Middle frontal gyrus (tissue), 1 donor: ENCODE measurements around the gene SAPCD2.
"Not testable (repeated sequence)": the region's sequence is repeated elsewhere in the genome, so short reads cannot be mapped to it uniquely, and the experiment has no call there.

Experiments
- DNase-seq: peaks from one replicate; pipeline ENCODE4 v3.0.0-alpha.2; 2015; ENCODE audit warnings: low spot score; ENCODE audit errors: extremely low spot score

The SAPCD2 gene, protein sequence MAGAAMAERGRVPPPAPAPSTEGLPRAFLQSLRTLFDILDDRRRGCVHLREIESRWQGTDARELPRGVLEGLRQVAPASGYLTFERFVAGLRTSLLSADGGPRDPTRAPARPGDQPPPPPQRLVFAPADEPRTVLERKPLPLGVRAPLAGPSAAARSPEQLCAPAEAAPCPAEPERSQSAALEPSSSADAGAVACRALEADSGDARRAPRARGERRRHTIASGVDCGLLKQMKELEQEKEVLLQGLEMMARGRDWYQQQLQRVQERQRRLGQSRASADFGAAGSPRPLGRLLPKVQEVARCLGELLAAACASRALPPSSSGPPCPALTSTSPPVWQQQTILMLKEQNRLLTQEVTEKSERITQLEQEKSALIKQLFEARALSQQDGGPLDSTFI

DNA sequence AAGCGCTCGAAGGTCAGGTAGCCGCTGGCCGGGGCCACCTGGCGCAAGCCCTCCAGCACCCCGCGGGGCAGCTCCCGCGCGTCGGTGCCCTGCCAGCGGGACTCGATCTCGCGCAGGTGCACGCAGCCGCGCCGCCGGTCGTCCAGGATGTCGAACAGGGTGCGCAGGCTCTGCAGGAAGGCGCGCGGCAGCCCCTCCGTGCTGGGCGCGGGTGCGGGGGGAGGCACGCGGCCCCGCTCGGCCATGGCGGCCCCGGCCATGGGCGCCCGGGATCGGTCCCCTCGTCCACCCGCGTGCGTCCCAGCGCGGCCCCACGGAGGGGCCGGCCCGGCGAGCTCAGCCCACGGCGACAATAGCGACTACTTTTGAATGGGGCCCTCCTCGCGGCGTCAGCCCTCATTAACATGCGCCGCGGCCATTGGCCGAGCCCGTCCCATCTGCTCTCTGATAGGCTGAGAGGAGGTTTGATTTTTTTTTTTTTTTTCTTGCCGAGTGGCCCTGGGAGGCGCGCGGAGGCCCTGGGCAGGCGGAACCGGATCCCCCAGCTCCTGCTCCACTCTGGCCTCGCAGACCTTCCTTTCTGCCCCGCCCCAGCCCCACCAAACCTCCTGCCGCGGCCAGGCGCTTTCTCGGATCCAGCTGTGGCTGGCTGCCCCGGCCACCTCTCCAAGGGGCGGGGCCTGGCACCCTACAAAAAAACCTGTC is at the start of gene SAPCD2:
Gene SAPCD2, minus strand, starts transcription at position 357 of the 705 bp plus-strand sequence. Its CDS starts 97 bp downstream, at position 260.
- peak; percentile 75 for DNase-seq

DNA sequence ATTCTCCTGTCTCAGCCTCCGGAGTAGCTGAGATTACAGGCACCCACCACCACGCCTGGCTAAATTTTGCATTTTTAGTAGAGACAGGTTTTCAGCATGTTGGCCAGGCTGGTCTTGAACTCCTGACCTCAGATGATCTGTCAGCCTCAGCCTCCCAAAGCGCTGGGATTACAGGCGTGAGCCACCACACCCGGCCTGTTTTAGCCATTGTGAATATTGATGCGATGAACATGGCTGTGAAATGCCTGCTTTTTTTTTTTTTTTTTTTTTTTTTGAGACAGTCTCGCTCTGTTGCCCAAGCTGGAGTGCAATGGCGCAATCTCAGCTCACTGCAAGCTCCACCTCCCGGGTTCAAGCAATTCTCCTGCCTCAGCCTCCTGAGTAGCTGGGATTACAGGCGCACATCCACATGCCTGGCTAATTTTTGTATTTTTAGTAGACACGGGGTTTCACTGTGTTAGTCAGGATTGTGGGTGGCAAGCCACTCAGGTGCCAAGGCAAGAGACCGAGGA is 47.8 kb upstream of the SAPCD2 start:
- DNase-seq: not testable (repeated sequence)

DNA sequence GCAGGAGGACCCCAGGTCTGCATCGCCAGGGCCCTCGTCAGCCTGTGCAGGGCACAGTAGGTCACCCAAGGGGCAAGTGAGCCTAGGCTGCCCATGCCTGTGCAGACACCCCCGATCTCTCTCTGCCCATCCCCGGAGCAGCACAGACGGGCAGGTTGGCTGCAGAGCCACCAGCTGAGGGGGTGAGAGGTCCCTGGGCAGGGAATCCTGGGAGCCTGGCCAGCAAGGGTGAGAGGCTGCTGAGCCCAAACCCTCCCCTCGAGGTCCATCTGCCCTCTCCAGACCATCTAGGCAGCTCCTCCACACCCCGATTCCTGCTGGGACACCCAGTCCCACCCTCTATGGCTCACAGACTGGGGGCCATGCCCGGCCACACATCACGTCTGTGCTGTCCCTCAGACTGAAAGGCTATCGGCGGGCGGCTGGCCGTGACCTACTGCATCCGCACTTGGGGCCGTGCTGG is 46.9 kb upstream of the SAPCD2 start:
- no peak for DNase-seq

DNA sequence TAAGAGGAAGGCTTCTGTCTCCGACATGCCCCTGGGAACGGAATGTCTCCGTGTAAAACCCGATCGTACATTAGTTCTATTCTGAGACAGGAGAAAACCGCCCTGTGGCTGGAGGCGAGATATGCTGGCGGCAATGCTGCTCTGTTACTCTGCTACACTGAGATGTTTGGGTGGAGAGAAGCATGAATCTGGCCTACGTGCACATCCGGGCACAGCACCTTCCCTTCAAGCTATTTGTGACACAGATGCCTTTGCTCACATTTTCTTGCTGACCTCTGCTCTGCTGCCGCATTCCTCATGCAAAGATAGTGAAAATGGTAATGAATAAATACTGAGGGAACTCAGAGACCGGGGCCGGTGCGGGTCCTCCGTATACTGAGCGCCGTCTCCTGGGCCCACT is 46.4 kb upstream of the SAPCD2 start:
- no peak for DNase-seq

DNA sequence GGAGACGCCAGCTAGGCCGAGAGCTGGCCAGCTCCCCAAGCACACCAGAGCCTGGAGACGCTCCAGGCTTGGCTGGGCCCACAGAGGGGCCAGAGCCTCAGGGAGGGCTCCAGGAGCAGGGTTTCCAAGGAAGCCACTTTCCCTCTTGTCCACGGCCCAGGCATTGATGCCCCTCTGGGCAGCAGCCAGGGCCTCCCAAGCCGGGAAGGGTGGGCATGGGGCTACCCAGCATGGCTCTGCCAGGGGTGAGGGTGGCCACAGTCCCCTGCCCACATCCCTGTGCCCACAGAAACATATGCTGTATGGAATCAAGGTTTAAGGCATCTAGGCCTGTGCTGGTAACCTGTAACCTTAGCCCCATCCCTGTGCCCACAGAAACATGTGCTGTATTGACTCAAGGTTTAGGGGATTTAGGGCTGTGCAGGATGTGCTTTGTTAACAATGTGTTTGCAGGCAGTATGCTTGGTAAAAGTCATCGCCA is 45.7 kb upstream of the SAPCD2 start:
- no peak for DNase-seq

DNA sequence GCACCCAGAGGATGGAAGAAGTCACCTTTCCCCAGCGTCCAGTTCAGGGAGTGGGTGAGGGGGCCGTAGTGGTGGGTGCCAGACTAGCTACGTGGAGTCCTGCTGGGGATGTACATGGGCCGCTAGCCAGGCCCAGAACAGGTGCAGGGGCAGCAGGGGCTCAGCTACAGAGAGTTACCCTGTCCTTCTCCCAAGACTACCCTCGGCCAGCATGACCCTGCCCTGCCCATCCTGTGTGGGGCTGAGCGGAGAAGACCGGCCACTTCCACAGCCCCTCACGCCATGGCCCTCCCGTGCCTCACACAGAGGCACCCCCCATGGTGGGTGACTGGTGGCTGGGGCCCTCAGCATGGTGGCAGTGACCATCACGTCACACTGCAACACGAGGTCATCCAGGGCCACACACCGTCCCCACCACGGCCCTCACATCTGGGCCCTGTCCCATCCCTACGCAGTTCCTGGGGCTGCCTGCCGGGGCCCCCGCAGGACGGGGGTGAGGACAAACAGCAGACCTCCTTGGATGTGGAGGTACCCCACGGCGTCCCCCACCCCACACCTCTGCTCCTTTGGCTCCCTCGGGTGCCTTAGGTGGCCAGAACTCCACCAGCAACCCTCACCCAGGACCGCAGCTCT is 45.2 kb upstream of the SAPCD2 start:
- DNase-seq: no peak

DNA sequence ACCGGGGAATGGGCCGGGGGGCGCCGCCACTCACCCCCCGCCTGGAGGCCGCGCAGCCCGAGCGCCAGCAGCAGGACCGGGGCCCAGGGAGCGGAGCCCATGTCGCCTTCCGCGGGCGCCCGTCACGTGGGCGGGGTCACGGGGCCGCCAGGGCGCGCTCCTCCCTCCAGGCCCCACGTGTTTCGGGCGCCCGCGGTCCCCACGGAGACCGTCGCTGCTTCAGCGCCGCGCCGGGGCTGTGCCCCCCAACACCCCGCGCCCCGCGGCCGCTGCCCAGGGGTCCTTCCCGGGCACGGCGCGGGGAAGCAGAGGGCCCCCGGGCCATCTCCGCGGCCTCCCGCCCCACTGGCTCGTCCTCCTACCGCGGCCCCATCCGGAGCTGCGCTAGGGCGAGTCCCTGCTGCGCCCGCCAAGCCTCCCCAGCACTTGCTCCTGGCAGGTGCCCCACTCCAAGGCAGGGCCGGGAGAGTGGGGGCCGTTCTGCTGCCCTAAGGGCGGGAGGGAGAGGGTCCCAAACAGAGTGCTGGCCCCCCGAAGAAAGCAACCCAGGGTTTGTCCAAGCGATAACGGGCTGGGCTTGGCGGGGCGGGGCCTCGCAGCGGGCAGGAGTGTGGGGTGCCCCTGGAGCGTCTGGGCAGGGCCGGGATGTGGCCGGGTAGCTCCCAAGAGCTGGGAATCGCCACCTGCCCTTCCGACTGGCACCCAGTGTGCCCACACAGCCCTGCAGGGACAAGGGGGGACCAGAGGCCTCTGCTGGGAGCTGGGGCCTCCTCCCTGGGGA is 44.4 kb upstream of the SAPCD2 start, which contains the start of gene DPP7:
Gene DPP7, minus strand, starts transcription at position 121 of the 781 bp plus-strand sequence. Its CDS starts 20 bp downstream, at position 101.
- DNase-seq: no peak

DNA sequence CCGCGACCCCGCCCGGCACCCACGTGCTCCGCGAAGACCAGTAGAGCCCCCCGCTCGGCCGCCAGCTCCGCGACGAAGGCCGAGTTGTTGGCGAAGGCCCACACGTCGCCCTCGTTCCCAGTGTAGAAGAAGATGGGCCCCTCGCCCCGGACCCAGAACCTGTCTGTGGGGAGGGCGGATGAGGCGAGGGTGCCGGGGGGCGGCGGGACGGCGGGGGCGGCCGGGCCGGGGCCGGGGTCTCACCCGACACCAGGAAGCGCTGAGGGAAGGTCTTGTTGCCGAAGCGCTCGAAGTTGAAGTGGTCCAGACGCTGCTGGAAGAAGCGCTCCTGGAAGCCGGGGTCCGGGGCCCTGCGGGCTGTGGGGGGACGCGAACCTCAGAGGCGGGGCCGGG is 43.9 kb upstream of the SAPCD2 start:
- DNase-seq: no peak

DNA sequence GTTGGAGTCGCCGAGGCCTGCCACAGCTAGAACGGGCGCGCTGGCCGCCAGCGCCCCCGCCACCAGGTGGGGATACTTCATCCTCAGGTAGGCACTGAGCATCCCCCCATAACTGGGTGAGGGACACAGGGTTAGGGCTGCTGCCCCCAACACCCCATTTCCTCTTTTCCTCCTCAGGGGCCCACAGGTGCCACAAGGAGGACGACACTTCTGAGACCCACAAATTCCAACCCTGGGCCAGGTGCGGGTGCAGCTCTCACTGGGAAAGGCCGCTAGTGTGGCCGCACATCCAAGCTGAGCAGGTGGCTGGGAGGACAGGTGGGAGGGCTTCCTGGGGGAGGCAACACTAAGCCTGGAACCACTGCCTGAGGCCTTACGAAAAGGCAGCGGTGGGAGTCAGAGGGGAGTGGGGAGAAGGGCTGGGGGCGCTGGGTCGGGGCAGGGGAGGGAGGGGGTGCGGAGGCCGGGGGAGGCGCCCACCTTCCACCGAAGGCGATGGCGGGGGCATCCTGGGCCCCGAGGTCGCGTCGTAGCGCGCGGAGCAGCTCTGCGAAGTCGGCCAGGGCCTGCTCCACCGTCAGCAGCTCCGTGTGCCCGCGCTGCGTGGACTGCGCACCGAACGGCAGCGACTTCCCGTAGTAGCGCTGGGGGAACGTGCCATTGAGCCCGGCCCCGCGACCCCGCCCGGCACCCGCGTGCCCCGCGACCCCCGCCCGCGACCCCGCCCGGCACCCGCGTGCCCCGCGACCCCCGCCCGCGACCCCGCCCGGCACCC is 43.2 kb upstream of the SAPCD2 start:
- no peak for DNase-seq

DNA sequence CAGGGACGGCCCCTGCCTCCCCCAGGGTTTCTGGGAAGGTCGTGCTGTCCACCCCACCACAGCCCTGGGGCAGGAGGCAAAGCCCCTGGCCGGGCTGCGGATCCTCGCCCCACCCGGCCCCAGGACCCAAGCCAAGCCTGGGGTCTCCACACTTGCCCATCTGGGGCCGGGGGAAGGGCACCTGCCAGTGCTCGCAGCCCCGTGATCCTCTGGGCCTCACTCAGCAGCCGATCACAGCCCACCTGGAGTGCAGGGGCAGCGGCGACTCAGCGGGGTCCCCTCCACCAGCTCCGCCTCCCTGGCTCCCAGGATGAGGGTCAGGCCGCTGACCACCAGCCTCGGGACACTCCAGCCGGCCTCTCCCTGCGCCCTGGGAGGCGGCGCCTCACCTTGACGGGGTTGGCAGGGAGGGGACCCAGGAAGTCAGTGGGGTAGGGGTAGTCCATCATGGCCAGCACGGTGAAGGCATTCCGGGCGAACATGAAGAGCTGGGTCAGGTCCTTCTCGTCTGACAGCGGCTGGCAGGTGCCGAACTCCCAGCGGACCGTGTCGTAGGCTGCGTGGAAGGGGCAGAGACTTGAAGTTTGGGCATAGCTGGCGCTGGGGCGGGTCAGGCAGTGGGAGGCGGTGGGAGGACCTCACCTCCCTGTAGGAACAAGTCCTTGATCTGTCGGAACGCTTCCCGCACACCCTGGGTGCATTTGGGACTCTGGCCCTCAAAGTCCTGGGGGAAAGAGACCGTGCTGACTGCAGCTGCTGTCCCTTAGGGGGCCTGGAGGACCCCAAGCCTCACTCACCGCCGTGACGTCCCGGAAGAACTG is 42.4 kb upstream of the SAPCD2 start:
- DNase-seq: no peak

DNA sequence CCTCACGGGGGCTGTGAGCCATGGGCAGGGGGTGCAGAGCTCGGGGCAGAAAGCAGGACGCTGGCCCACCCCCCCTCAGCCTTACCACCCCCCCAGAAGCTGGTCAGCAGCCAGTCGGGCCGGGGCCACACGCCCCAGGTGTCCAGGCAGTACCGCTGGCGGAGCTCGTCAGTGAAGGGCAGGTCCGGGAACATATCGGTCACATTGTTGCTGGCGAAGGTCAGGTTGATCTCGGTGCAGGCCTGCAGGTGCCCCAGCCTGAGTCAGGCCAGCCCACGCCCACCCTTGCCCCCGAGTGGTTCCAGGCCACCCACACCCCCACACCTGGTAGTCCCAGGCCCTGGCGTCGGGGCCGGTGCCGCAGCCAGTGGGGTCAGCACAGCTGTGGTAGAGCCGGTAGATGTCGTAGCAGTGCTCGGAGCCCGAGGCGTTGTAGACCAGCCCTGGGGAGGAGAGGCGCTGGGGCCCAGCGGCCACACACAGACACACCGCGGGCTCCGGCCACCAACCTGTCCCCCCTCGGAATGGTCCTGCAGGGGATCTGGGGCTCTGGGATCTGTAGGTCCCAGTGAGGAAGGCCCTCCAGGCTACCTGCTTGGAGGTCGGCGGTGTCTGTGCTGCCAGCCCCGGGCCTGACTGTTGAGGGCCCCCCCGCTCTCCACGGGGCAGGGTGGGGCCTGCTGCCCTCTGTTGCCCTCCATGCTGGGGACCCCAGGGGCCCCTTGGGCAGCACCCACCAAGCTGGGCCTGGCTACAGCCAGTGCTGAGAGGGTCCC is 41.6 kb upstream of the SAPCD2 start:
- no peak for DNase-seq

DNA sequence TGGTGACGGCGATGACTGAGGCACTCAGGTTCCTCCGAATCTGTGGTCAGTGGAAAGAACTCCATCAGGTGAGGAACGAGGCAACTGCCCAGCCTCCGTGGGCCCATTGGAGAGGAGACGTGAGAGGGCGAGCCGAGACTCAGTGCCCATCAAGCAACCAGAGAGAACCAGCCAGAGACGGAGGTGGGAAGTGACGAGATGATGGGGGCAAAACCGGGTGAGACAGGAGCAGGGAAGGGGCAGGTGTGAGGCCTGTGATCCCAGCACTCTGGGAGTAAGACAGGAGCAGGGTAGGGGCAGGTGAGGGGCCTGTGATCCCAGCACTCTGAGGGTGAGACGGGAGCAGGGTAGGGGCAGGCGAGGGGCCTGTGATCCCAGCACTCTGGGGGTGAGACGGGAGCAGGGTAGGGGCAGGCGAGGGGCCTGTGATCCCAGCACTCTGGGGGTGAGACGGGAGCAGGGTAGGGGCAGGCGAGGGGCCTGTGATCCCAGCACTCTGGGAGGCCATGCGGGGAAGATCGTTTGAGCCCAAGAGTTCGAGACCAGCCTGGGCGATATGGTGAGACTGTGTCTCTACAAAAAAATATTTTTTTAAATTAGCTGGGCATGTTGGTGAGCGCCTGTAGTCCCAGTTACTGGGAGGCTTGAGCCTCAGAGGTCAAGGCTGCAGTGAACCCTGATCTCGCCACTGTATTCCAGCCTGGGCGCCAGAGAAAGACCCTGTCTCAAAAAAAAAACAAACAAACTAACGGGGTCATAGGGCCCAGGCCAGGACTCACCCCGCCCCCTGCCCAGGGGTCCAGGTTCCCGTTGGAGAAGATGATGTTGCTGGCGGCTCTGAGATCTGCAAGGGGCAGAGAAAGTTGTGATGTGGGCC is 40.8 kb upstream of the SAPCD2 start:
- DNase-seq: no peak

DNA sequence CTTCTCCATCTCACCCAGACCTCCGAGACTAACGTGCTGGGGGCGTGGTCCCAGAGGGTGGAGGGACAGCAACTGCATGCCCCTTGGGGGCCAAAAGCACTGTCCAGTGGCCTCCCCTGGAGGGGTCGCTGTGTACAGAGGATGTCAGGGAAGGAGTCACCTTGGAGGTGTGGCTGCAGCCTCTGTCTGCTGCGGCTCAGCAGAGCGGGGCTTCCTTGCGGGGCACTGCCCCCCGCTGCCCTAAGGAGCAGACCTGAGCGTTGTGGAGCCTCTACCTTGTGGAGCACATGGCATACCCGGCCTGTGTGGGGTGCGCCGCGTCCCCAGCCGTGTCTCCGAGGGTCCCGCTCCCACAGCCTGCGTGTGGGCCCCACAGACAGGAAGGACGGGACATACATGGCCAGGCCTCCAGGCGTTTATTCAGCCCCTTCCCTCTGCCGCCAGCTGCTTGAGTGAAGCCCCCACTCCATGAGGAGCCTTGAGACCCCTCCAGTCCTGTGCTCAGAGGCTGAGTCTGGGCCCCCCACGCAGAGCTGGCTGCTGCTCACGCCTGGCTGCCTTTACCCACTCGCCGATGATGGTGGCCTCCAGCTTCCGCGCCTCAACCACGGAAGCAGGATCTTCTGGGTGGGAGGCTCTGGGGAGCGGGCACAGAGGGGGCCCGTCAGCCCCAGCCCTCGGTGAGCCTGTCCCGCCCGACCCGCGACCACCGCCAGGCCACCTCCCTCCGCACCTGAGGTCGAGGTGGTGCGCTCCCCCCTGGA is 40.0 kb upstream of the SAPCD2 start:
- no peak for DNase-seq

DNA sequence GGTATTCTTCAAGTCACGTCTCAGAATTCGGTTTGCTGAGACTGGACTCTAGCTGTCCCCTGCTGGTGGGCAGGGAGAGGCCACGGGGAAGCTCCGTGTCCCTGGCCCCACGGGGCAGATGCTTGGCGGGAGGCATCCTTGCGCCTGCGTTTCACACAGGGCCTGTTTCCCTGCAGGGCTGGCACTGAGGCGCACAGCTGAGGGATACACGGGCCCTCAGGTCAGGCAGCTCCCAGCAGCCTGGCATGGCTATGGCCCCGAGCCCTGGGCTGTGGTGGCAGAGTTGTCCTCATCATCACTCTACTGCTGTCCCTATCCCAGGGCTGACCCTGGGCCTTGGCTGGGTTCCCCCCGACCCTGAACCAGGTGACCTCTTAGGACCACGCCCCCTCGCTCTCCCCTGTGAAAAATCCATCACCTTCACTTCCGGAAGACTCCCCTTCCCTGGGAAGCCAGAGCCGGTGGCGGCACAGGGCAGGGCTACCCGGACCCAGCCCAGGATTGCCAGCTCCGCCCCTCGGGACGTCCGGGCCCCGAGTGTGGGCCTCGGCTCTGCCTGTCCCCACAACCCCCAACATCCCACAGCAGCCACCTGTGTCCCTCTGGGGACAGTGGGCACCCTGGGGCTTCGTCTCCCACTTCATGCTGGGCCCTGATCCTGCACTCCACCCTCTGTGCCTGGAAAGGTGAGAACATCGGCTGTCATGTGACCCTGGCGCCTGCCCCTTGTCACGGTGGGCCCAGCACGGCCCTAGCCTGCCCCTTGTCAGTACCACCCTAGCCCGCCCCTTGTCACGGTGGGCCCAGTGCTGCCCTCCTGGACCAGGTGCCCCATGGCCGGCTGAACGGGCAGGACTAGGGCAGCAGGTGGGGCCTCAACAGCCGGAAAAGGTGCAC is 39.1 kb upstream of the SAPCD2 start:
- no peak for DNase-seq

DNA sequence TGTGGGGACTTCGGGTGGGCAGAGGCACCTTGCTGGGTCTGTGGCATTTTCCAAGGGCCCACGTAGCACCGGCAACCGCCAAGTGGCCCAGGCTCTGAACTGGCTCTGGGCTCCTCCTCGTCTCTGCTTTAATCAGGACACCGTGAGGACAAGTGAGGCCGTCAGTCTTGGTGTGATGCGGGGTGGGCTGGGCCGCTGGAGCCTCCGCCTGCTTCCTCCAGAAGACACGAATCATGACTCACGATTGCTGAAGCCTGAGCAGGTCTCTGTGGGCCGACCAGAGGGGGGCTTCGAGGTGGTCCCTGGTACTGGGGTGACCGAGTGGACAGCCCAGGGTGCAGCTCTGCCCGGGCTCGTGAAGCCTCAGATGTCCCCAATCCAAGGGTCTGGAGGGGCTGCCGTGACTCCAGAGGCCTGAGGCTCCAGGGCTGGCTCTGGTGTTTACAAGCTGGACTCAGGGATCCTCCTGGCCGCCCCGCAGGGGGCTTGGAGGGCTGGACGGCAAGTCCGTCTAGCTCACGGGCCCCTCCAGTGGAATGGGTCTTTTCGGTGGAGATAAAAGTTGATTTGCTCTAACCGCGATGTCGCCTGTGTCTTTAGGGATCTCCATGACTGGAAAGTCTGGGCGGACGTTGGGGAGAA is 38.4 kb upstream of the SAPCD2 start:
- no peak for DNase-seq
